Activated CD4-positive, alpha-beta T cell treated with anti-CD3 and anti-CD28 coated beads for 24 hours (primary cell): ENCODE measurements around the gene CD247.
A peak's percentile ranks its signal among the peaks of the same experiment; 100 is the strongest.

Experiments used
- DNase-seq, 2 donors: peaks; one replicate each; pipeline ENCODE4 v3.0.0-alpha.2; 2020; ENCODE audit warnings: low read depth in 2 of 2

Gene CD247

DNA sequence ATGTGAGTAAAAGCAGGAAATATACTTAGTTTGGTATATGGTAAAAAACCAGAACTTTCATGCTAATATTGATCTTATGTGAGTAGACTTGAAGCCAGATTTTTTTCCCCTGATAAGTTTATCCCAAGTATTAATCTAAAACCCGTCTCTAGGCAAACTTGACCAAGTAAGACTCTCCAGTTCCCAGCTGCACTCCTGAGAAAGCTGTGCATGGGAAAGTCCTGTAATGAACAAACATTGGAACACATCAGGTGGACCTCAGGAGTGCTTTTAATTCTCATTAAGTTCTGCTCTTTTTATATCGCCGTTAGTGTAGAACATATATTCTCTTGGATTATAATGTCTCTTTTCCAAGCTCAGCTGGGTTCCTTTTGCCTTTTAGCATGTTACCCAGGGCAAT, 105.0 kb downstream of the CD247 start:
- no peak for DNase-seq

- no peak for DNase-seq
These were observed 105.4 kb downstream of the CD247 start for GRCh38 chr1:167412920-167413319.

- DNase-seq, result no peak
These were observed 106.3 kb downstream of the CD247 start for GRCh38 chr1:167412072-167412471.

- no peak for DNase-seq
These were observed 109.1 kb downstream of the CD247 start for GRCh38 chr1:167409183-167409582.

DNA sequence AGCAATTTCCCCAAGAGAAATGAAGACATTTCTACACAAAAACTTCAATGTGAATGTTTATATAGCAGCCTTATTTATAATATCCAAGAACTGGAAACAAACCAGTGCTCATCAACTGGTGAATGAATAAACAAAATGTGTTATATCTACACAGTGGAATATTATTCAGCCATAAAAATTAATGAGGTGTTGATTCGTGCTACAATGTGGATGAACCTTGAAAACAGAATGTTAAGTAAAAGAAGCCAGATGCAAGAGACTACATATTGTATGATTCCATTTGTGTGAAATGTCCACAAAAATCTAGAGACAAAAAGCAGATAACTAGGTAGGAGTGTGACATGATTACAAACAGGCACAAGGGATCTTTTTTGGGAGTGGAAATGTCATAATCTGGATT, 110.0 kb downstream of the CD247 start:
- no peak for DNase-seq

- no peak for DNase-seq
These were observed 113.4 kb downstream of the CD247 start for GRCh38 chr1:167404908-167405307.

DNA sequence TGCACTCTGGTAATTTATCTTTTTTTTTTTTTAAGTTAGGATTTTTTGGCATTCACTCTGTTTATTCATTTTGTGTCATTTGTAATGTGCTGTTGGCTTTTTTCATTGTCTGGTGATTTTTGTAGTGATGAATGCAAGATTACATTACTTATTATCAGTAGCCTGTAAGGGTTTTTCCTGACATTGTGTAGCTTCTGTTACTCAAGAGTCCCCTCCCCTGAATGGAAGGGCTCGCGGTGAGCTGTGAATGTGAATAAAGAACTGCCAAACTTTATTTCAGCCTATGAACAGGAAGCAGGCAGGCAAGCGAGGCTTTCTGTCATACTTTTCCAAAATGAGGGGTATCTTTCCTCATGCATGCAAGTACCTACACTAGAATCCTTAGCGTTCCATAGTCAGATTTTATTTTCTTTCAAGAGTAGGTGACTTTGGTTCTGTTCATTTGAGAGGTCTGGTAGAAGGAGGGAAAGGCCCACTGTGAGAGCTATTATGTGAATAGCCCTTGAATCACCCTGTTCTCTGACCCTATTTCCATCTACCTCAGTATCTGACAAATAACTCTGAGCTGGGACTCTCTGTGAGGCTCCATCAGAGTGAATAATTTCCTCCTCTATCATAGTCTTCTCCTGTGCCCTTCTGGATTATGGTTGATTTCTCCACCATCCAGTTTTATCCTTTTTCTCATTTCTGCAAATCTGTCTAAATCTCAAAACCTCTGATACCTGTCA, 114.0 kb downstream of the CD247 start:
- DNase-seq, result no peak

- peak; percentile 10 to 25 for DNase-seq
These were observed 117.0 kb downstream of the CD247 start for GRCh38 chr1:167401260-167401873.

DNA sequence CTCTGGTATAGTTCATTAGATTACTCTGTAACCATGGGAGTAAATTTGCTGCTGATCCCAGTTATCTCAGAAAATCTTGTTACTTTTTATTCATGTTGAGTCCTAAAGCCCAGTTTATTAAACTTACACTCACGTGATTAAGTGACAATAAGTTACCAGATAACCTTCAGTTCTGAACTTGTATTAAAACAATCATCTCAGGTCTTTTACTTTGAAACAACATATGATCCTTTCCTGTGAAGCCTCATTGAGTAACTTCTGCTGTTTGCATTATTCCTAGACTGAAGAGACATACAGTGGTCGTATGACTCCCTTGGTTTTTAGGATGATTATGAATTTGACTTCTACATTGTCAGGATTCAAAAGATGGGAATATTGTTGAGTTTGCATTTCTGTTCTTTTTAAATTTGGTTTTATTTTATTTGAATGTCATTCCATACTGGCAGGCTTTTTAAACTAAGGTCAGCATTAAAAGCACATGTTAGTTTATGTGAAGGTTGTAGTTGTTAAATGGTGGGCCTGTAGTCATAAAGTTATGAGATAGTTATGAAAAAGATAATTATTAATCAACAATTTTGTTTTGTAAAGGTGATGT, 117.9 kb downstream of the CD247 start:
- DNase-seq, result no peak

GRCh38 chr1:167392200-167392696, 126.1 kb downstream of the CD247 start:
- DNase-seq, result no peak

GRCh38 chr1:167388976-167389375, 129.4 kb downstream of the CD247 start:
- no peak for DNase-seq

DNA sequence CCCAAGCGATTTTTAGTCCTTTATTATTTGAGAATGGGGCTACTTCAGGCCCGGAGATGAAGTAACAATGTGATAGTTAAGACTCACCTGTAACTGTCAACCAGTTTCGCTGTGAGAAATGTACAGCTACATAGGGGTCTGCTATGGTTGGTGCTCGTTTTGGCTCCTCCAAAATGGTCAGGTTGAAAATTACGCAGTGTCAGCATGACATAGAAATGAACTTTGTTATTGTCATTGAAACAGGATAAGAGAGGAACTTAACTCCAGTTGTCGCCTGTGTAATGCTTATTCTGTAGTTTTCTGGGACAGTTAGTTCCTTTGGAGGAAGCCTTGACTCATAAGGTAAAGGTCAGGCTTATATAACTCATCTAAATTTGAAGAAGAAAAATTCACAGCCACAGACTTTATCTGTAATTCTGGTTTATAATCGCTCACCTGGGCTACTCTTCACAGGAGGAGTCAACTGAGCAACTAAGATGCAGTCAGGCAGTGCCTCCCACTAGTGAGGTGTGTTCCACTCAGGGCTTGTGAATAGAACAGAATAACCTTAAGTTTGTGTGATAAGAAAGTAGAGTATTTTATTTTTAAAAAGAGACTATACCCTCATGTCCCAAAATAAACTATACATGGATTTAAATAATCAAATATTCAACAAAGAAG, 130.9 kb downstream of the CD247 start:
- DNase-seq, result no peak
